Epithelial cell of proximal tubule (primary cell): ENCODE results near the gene LY6G6F. TPM values are rescaled to one million over a fixed set of nuclear protein-coding genes. Genes with fewer than 3 reads are reported as not detected.

ENCODE experiments used
- DNase-seq: peaks from one replicate; pipeline ENCODE4 v3.0.0-alpha.2; 2011; ENCODE audit warnings: low read depth
- H3K4me3 ChIP-seq: 2 replicates; pipeline ENCODE4 v1.5.1; 2011; ENCODE audit warnings: low read depth, mild to moderate bottlenecking, low read length
- total RNA-seq: library from RNA; depleted of rRNA; stranded (reverse); fragments of >200 nt; gene quantifications from 2 replicates; pipeline ENCODE4 v1.2.3, GENCODE V29; 2015
- TF ChIP-seq, protein P1 (sequence below): conservative IDR thresholded peaks from 2 replicates; pipeline ENCODE4 v1.5.1; 2012; ENCODE audit warnings: low read depth, mild to moderate bottlenecking, low read length

Gene LY6G6F
- total RNA-seq, 1 donor from 2014 or later = not detected

DNA sequence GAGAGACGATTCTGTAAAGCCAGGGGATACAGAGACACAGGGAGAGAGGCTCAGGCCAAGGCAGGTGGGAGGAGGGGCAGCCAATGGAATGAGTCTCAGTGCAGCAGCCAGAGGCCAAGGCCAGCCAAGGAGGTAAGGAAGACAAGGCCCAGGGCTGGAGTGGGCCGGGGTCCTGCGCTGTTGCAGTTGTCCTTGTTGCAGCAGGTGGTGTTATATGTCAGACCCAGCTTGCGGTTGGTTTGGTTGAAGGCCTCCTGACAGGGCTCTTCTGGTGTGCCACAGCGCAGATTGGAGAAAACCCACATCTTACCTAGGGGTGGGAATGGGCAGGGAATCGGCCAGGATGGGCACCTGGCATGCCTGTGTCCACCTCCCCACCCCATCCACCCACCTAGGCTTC lies 12.3 kb downstream of the LY6G6F start:
- DNase-seq = no peak
- no peak overlapping the region for H3K4me3 ChIP-seq
- TF ChIP-seq, protein P1, sequence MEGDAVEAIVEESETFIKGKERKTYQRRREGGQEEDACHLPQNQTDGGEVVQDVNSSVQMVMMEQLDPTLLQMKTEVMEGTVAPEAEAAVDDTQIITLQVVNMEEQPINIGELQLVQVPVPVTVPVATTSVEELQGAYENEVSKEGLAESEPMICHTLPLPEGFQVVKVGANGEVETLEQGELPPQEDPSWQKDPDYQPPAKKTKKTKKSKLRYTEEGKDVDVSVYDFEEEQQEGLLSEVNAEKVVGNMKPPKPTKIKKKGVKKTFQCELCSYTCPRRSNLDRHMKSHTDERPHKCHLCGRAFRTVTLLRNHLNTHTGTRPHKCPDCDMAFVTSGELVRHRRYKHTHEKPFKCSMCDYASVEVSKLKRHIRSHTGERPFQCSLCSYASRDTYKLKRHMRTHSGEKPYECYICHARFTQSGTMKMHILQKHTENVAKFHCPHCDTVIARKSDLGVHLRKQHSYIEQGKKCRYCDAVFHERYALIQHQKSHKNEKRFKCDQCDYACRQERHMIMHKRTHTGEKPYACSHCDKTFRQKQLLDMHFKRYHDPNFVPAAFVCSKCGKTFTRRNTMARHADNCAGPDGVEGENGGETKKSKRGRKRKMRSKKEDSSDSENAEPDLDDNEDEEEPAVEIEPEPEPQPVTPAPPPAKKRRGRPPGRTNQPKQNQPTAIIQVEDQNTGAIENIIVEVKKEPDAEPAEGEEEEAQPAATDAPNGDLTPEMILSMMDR = no peak

DNA sequence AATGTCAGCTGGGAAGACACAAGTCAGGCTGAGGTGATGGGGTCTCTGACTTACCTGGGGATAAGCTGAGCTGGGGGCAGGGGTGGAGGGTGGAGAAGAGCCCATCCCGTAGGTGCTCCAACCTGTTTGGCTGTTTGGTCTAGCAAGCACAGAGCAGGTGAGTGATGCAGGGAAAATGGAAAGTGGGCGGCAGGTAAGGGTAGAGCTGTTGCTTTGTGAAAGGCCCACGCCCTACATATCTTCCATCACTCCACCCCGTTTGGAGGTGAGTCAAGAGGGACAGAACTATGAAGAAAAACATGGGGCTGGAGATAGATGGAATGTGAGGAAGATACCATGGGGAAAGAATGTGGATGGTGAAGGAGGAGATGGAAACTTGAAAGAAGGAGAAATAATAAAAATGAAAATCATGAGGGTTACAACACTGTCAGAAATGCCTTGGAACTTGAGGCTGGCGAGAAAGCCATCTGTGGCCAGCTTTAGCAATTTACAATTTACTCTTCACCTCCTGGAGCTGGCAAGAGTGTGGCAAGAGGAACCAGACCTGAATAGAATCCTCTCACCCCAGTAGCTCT lies 13.6 kb downstream of the LY6G6F start:
- H3K4me3 ChIP-seq = no peak overlapping the region
- DNase-seq = no peak
- TF ChIP-seq, protein P1 = no peak

DNA sequence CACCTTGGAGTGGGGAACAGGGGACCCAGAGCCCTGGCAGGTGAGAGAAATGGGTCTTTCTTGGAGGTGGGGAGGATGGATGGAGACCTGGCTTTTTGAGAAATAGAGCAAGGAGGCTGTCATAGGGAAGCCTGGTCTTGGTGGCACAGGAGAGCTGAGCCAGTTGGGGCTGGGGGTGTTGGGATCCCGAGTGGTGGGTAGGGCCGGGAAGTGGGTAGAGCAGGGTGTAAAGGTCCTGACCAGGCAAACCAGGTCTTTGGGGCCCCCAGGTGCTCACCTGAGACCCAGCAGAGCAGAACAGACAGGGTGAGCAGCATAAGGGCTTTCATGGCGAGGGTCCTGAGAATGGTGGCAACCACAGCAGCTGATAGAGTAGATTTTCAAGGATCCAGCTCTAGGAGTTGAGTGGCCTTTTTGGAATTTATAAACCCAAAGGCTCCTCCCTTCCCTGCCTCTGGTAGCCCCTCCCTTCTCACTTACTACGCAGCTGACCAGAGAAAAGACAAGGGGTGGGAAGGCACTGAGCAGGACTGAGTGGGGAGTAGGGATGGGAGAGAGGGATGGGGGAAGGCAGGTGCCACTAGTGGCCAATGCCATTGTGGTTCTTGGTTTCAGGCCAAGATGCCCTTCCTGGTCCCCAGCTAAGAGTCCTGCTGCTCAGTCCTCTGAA lies 14.8 kb downstream of the LY6G6F start, which contains the start of gene LY6G6C:
TSS of gene LY6G6C (minus strand) at position 396 of the 670 bp plus-strand sequence. CDS start at position 329, 67 bp downstream.
- no peak within 1 kb of the TSS for H3K4me3 ChIP-seq
- no peak for DNase-seq
- TF ChIP-seq, protein P1 = no peak

DNA sequence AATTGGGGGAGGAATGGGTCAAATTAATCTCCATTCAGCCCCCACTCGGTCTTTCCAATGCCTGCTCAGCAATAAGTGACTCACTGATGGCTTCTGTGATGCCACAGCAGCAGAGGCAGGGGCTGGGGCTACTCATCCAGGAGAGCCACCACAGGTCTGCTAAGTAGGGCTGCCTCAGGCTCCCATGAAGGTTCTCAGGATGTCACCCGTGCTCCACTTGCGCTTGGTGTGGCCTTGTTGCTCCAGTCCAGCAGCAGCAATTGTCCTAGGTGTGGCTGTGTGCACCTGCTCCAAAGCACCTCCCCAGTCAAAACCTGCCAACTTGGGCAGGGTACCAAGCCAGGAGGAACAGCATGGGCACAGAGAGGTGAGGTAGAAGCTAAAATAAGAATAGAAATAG lies 15.5 kb downstream of the LY6G6F start:
- no peak for DNase-seq
- H3K4me3 ChIP-seq = no peak overlapping the region
- TF ChIP-seq, protein P1 = no peak

DNA sequence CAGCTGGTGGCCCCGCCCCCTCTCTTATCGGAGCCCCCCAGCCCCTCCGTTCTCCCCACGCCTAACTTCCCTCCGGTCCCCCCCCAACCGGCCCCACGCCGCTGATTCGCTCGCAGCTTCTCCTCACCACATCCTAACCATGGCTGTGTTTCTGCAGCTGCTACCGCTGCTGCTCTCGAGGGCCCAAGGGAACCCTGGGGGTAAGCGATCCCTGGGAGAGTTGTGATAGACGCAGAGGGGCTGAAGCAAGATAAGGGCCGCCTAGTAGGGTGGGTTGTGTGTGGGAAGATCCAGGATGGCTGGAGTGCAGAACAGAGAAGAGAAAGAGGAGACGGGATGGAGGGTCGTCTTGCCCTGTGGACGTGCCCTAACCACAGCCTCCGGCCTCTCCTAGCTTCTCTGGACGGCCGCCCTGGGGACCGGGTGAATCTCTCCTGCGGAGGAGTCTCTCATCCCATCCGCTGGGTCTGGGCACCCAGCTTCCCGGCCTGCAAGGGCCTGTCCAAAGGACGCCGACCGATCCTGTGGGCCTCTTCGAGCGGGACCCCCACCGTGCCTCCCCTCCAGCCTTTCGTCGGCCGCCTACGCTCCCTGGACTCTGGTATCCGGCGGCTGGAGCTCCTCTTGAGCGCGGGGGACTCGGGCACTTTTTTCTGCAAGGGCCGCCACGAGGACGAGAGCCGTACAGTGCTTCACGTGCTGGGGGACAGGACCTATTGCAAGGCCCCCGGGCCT lies 16.7 kb downstream of the LY6G6F start, which contains the start of gene MPIG6B:
TSS of gene MPIG6B (plus strand) at position 129 of the 735 bp plus-strand sequence. CDS start at position 140, 11 bp downstream.
- no peak within 1 kb of the TSS for H3K4me3 ChIP-seq
- DNase-seq = no peak
- TF ChIP-seq, protein P1 = no peak

DNA sequence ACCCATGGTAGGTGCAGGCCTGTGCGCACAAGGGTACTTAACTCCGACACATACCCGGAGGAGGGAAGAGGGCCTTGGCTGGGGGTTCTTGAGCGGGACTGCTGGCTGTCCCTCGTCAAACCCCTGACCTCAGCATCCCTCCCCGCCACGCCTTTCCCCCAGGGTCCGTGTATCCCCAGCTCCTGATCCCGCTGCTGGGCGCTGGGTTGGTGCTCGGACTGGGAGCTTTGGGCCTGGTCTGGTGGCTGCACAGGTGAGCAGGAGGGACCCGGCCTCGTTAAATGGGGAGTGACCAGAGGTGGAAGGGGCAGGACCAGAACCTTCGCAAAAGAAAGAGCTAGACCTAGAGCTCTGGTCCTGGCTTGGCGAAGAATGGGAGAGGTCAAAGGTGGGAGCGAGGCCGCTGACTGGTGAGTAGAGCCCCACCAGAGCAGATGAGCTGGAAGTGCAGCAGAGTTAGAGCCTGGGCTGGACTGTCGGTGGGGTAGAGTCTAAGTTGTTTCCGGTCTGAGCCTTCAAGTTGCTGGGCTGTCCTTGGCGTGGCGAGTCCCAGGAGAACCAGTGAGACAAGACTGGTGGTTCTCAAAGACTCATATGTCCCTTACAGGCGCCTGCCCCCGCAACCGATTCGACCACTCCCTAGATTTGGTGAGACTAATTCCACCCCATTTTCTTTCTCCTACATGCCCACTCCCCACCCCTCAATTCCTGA lies 17.5 kb downstream of the LY6G6F start:
- no peak for DNase-seq
- H3K4me3 ChIP-seq = no peak overlapping the region
- TF ChIP-seq, protein P1 = no peak
